ENCODE data around the gene IGSF9.

Gene IGSF9, protein sequence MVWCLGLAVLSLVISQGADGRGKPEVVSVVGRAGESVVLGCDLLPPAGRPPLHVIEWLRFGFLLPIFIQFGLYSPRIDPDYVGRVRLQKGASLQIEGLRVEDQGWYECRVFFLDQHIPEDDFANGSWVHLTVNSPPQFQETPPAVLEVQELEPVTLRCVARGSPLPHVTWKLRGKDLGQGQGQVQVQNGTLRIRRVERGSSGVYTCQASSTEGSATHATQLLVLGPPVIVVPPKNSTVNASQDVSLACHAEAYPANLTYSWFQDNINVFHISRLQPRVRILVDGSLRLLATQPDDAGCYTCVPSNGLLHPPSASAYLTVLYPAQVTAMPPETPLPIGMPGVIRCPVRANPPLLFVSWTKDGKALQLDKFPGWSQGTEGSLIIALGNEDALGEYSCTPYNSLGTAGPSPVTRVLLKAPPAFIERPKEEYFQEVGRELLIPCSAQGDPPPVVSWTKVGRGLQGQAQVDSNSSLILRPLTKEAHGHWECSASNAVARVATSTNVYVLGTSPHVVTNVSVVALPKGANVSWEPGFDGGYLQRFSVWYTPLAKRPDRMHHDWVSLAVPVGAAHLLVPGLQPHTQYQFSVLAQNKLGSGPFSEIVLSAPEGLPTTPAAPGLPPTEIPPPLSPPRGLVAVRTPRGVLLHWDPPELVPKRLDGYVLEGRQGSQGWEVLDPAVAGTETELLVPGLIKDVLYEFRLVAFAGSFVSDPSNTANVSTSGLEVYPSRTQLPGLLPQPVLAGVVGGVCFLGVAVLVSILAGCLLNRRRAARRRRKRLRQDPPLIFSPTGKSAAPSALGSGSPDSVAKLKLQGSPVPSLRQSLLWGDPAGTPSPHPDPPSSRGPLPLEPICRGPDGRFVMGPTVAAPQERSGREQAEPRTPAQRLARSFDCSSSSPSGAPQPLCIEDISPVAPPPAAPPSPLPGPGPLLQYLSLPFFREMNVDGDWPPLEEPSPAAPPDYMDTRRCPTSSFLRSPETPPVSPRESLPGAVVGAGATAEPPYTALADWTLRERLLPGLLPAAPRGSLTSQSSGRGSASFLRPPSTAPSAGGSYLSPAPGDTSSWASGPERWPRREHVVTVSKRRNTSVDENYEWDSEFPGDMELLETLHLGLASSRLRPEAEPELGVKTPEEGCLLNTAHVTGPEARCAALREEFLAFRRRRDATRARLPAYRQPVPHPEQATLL

DNA sequence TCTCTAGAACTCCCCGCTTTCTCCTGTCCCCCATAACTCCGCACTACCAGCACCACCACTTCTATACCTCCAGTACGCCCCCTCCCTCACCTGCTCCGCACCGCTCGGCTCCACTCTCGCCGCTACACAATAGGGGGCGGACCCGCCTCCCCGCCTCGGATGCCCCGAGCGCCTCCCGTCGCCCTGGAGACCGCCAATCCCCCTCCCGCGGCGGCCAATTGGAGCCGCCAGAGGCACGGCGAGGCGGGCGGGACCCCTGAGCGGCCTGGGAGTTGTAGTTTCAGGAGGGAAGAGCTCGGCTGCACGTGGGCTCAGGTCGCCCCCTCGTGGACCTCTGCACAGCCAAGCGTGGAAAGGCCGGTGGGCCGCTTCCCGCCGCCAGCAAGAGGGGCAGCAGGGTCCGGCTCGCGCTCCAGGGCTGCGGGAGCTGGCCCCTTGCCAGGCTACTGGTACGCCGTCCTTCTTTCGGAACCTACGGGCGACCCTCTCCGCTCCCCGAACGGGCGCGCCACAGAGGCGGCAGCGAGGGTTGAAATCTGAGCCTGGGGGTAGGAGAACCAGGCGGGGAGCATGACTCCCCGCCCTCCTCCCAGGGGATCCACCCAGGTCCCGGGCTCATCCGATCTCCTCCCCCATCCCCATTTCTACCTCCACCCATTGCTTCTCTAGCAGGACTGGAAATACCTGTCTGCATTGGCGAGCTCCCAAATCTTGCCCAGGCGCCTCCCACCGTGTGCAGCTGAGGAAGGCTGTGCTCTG, at the start of gene IGSF9:
Gene IGSF9 (minus strand): TSS at position 131 of the 759 bp plus-strand sequence. CDS start 2,159 bp downstream, outside the sequence.
- DNase-seq (ENCODE audit: low read depth): peak; percentile 54

- DNase-seq (ENCODE audit: low read depth): no peak
Measured at GRCh38 chr1:159994896-159995295, 49.5 kb upstream of the IGSF9 start.

DNA sequence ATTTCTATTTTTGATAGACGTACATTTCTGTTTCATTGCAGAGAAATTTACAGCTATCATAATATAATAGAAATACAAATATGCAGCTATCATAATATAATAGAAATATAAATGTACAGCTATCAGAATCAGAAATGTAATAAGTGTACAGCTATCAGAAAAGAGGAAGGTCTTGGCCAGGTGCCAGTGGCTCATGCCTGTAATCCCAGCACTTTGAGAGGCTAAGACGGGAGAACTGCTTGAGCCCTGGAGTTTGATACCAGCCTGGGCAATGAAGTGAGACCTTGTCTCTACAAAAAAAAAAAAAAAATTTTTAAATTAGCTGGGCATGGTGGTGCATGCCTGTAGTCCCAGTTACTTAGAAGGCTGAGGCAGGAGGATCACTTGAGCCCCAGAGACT, 48.5 kb upstream of the IGSF9 start:
- no peak for DNase-seq (ENCODE audit: low read depth)

DNA sequence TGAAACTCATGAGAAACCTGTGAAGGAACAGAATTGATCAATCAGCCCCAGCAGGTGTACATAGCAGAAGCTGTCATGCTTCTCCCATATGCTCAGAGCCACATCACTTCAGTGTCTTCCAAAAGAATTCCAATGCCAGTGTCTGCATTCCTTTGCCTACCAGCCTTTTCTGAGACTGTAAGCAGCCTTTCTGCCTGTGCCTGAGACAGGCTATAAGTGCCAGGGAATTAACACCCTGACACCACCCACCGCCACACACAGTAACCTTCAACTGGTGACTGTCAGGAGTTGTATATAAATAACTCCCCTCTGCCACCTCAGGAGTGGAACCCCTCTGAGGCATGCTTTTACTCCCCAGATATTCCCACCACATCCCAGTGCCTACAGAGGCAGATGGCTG, 46.7 kb upstream of the IGSF9 start:
- DNase-seq (ENCODE audit: low read depth): no peak

DNA sequence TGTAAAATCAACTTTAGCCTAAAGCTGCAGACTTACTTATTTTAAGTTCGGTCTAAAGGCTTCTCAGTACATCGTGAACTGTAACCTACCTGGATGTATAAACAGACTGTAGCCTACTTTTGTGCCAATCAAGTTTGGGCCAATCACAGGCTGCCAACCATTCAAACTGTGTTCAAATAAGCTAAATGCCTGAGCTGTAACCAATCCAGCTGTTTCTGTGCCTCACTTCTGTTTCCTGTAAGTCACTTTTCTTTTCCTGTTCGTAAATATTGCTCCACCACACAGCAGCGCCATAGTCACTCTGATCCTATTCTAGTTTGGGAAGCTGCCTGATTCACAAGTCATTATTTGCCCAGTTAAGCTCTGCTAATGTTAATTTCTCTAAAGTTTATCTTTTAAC, 46.1 kb upstream of the IGSF9 start:
- peak; percentile 33 for DNase-seq (ENCODE audit: low read depth)

- no peak for DNase-seq (ENCODE audit: low read depth)
Measured at GRCh38 chr1:159990005-159990404, 44.6 kb upstream of the IGSF9 start.

DNA sequence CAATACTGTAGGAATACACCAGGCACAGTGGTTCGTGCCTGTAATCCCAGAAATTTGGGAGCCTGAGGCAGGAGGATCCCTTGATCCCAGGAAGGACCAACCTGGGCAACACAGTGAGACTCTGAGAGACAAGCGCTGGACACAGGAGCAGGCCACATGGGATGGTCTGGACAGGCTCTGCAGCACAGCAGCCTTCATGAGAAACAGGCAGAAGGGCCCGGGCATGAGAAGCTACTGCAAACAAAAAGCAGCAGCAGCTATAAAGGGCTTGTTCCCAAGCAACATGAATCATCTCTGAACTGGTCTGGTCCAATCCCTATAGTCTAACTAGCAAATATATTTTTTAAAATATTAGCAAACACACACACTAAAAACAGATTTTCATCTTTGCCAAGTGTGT, 44.2 kb upstream of the IGSF9 start:
- DNase-seq (ENCODE audit: low read depth): no peak

DNA sequence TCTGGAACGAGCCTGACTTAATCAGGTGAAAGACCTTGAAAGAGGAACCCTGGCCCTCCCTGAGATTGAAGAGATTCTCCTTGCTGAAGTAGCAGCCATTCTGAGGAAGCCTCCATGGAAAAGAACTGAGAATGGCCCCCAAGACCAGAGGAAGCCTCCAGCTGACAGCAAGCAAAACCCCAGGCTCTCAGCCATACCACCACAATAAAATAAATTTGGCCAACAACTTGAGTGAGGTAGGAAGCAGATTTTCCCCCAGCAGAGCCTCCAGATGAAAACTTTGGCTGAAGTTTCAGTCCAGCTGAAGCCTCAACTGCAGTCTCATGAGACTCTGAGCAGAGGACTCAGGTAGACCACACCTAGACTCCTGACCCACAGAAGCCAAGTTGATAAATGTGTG, 42.6 kb upstream of the IGSF9 start:
- no peak for DNase-seq (ENCODE audit: low read depth)

DNA sequence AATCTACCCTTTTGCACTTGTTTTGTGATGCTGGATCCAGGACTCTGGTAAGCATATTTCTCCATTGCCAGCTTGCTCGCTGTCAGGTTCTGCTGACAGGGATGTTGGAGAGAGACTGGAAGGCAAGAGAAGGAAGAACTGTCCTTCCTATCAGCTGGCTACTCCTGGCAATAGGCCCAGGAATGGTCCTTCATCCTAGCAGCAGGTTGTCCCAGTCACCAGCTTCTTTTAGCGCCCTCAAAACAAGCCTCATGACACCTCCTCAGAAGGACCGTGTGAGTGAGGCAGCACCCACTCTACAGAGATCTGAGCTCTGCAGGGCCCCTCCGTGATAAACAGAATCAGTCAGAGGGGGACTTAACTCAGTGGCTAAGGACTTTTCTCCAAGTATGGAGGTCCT, 41.8 kb upstream of the IGSF9 start:
- no peak for DNase-seq (ENCODE audit: low read depth)

- DNase-seq (ENCODE audit: low read depth): no peak
Measured at GRCh38 chr1:159986531-159986930, 41.1 kb upstream of the IGSF9 start.

- no peak for DNase-seq (ENCODE audit: low read depth)
Measured at GRCh38 chr1:159986093-159986492, 40.7 kb upstream of the IGSF9 start.

DNA sequence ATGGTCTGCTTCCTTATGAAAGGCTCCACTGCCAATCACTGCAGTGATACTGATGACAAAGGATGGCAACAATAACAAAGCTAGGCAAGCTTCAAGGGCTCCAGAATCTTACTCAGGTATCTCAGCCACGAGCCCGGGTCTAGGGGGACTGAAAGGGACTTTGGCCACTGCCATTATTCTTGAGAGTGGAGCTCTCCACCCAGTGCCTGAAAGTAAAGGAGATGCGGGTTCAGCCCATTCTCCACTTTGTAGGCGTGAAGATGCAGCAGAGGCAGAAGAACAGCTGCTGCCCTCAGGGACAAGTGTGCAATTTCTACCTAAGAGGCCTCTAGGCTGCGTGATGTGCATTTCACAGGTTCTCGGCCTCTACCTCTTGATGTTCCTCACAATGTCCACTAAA, 40.1 kb upstream of the IGSF9 start:
- DNase-seq (ENCODE audit: low read depth): no peak

DNA sequence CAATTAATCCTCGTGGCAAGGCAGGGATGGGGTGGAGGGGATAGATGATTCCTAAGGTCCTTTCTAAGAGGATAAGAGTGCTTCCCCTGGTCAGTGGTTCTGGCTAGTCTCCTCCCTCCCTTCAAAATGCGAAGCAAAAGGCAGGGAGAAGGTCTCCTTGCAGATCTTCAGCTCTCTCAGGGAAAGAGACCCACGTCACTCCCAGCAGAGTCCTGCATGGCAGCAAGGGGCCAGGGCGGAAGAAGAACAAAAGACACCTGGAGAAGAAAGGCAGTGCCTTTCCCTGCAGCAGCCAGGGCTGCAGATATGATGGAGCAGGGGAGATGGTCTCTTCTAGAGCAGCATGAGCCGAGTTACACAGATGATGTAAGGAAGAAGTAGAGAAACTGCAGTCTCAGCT, 38.3 kb upstream of the IGSF9 start:
- no peak for DNase-seq (ENCODE audit: low read depth)

DNA sequence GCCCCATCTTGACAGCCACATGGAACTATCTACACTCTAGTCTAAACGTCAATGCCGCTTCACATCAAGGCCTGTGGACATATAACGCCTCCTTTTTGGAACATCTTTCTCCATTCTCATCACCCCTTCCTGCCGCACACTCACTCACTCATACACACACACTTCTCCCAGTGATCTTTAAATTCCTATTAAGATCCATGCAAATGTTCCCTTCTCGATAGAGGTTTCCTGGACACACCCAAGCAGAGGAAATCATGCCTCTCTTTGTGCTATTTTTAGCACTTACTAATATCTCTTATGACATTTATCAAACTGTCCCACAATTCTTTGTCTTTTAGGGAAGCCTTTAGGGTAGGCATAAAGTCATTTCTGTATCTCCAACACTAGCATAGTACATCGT, 36.9 kb upstream of the IGSF9 start:
- DNase-seq (ENCODE audit: low read depth): no peak

DNA sequence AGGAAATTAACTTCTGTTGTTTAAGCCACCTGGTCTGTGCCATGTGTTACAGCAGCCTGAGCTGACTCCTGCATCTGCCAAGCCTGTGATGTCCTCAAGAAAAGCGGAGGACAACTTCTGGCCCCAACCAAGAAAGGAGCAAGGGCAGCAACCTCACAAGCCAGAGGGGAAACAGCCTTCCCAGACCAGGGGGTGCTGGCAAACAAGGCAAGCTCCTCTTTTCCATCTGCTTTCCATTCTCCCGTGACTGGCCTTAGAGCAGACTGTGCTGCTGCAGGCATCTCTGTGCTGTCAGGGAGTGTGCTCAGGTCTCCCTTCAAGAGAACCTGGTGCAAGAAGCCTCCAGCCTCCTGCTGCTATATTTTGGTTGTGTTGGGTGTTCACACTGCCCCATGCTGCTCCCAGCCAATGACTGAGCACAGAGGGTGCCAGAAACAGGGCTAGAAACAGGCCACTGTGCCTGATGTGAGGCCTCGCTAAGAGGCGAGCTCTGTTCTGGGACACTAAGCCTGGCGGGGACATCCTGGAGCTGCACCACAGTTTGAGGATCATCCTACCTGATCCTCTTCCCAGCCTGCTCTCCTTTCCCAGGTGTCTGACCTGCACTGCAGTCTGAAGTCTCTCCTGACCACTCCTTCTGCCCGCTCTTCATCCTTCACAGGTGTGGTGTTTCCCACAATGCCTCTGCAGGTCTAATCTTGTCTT, 36.1 kb upstream of the IGSF9 start:
- DNase-seq (ENCODE audit: low read depth): no peak

DNA sequence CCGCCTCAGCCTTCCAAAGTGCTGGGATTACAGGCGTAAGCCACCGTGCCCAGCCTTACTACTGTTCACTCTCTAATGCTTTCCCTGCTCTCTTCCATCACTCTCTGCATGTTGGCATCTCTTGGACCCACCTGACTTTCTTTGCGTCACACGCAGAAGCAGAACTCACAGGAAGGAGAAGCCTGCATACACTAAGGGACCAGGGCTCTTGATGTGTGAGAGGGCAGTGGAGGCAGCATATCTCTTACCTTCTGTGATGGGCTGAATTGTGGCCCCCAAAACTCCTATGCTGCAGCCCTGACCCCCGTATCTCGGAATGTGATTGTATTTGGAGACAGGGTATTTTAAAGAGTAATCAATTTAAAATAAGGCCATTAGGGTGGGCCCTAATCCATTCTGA, 35.4 kb upstream of the IGSF9 start:
- DNase-seq (ENCODE audit: low read depth): no peak

DNA sequence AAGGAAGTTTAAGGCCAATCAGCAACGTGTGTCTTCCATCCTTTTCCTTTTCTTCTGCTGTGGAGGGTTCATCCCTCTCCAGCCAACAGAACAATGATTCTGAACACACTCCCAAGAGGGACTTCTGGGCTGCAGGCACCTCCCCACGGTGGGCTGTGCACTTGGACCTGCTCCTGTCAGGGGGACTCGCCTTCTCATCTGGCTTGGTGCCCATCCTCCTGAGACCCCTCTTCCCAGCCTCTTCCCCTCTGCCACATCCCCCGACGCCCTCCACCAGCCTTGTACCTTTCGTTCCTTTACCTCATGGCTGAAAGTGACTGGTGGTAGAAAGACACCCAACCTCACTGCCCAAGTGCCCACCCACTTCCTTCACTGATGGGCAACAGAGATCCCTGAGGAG, 34.7 kb upstream of the IGSF9 start:
- DNase-seq (ENCODE audit: low read depth): no peak

- DNase-seq (ENCODE audit: low read depth): peak; percentile 18
Measured at GRCh38 chr1:159979257-159979656, 33.8 kb upstream of the IGSF9 start.

- no peak for DNase-seq (ENCODE audit: low read depth)
Measured at GRCh38 chr1:159978107-159978398, 32.6 kb upstream of the IGSF9 start.

DNA sequence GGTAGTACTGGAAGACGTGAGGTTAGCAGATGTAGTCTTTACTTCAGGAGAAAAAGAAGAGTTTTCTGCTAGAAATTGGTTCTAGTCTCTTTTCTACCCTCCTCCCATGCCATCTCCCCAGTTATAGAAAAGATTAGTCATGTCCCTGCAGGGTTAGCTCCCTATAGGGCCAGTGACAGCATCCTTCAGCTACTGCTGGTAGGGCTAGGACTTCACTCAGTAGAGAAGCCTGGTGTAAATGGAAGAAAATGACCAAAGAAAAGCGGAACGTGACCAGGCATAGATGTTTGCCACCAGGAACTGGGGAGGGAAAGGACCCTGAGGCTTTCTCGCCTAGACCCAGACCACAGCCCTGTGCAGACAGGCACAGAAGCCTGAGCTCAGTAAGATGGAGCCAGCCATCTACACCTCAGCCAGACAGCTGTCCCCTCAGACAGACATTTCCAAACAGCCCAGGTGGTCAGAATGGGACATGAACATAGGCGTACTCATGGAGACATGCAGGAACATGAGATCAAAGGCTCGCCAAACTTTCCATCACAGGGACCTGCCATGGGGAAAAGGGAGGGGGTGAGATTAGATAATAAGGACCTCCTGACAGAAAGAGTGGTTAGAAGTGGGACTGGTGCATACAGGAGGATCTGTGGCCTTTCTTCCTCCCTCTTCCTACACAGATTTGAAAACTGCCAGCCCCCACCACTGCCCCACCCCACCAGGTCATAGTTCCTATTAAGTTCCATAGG, 32.1 kb upstream of the IGSF9 start:
- no peak for DNase-seq (ENCODE audit: low read depth)

Measured in amniotic epithelial cell (primary cell).